PC-9 (cell line): ENCODE data around the gene FBH1. TPM values are rescaled to one million over a fixed set of nuclear protein-coding genes. Genes with fewer than 3 reads are reported as not detected.
"Not testable (repeated sequence)": the region's sequence is repeated elsewhere in the genome, so short reads cannot be mapped to it uniquely, and the experiment has no call there.

Experiments used
- BruUV-seq: library from RNA; stranded (reverse); fragments of 400-500 nt; replicated peaks from 2 replicates; lab custom pipeline; 2021; lab: Mats Ljungman, UMichigan
- CTCF ChIA-PET: fragments of 300-600 bp; sonication (Branson Sonifier 250); formaldehyde crosslinking; loops from one replicate; lab custom pipeline; 2022; ENCODE audit warnings: antibody characterized with exemption; lab: Charles Lee
- POLR2A ChIA-PET: fragments of 300-600 bp; sonication (Branson Sonifier 250); formaldehyde crosslinking; loops from one replicate; lab custom pipeline; 2022; ENCODE audit warnings: antibody characterized with exemption; ENCODE audit not compliant: unreplicated experiment; lab: Charles Lee
- DNase-seq, 2 experiments: peaks; one replicate each; pipeline versions ENCODE4 v3.0.0 to v3.0.0-alpha.2; 2015 to 2022; ENCODE audit warnings: mixed read lengths in 1 of 2
- H2AFZ ChIP-seq: fragments of 200-600 bp; sonication (generic); 2 replicates; pipeline ENCODE4 v1.8.1; 2017; ENCODE audit warnings: antibody characterized with exemption
- H3F3A ChIP-seq: fragments of 200-600 bp; sonication (generic); 2 replicates; pipeline ENCODE4 v1.8.1; 2017; ENCODE audit warnings: antibody characterized with exemption, mild to moderate bottlenecking, low read depth; ENCODE audit not compliant: insufficient read depth
- H3K27ac ChIP-seq: fragments of 200-600 bp; sonication (generic); 2 replicates; pipeline ENCODE4 v1.6.1; 2016; ENCODE audit warnings: mixed run types
- H3K27me3 ChIP-seq: fragments of 200-600 bp; sonication (generic); 2 replicates; pipeline ENCODE4 v1.6.1; 2016; ENCODE audit warnings: low read depth, mixed run types; ENCODE audit not compliant: insufficient read depth
- H3K36me3 ChIP-seq: fragments of 200-600 bp; sonication (generic); 2 replicates; pipeline ENCODE4 v1.6.1; 2016; ENCODE audit warnings: low read depth, mixed run types
- H3K4me1 ChIP-seq: fragments of 200-600 bp; sonication (generic); replicated peaks from 2 replicates; pipeline ENCODE4 v1.6.1; 2016; ENCODE audit warnings: mixed run types; ENCODE audit not compliant: insufficient read depth
- H3K4me2 ChIP-seq: fragments of 200-600 bp; sonication (generic); 2 replicates; pipeline ENCODE4 v1.6.1; 2017; ENCODE audit warnings: mixed run types
- H3K4me3 ChIP-seq: fragments of 200-600 bp; sonication (generic); 2 replicates; pipeline ENCODE4 v1.6.1; 2016; ENCODE audit warnings: mixed run types
- H3K79me2 ChIP-seq: fragments of 200-600 bp; sonication (generic); 2 replicates; pipeline ENCODE4 v1.6.1; 2017; ENCODE audit warnings: low read depth, mixed run types
- H3K9me2 ChIP-seq: fragments of 200-600 bp; sonication (generic); 2 replicates; pipeline ENCODE4 v1.8.1; 2017; ENCODE audit warnings: mild to moderate bottlenecking; ENCODE audit not compliant: insufficient read depth
- H3K9me3 ChIP-seq: fragments of 200-600 bp; sonication (generic); 2 replicates; pipeline ENCODE4 v1.8.1; 2016; ENCODE audit warnings: low read depth; ENCODE audit not compliant: insufficient read depth
- H4K20me1 ChIP-seq: fragments of 200-600 bp; sonication (generic); 2 replicates; pipeline ENCODE4 v1.8.1; 2017; ENCODE audit not compliant: insufficient read depth
- EZH2 ChIP-seq: fragments of 200-600 bp; sonication (generic); IDR thresholded peaks from 2 replicates; pipeline ENCODE4 v1.8.0; 2017; ENCODE audit warnings: antibody characterized with exemption, low read depth
- intact Hi-C: fragments of 100-400 bp; cut with micrococcal nuclease; formaldehyde crosslinking; loops from one replicate; pipeline ENCODE4 v1.10.0; 2022; ENCODE audit not compliant: unreplicated experiment
- total RNA-seq: library from RNA; stranded (reverse); gene quantifications from 2 replicates; pipeline ENCODE4 v1.2.3, GENCODE V29; 2021
- TF ChIP-seq, protein P1 (sequence below): fragments of 200-600 bp; sonication (generic); conservative IDR thresholded peaks from 2 replicates; pipeline ENCODE4 v1.6.1; 2017; ENCODE audit warnings: mixed run types, antibody characterized with exemption, mild to moderate bottlenecking, moderate library complexity

The FBH1 gene
- total RNA-seq, 1 experiment from 2014 or later, result 68.0 TPM

DNA sequence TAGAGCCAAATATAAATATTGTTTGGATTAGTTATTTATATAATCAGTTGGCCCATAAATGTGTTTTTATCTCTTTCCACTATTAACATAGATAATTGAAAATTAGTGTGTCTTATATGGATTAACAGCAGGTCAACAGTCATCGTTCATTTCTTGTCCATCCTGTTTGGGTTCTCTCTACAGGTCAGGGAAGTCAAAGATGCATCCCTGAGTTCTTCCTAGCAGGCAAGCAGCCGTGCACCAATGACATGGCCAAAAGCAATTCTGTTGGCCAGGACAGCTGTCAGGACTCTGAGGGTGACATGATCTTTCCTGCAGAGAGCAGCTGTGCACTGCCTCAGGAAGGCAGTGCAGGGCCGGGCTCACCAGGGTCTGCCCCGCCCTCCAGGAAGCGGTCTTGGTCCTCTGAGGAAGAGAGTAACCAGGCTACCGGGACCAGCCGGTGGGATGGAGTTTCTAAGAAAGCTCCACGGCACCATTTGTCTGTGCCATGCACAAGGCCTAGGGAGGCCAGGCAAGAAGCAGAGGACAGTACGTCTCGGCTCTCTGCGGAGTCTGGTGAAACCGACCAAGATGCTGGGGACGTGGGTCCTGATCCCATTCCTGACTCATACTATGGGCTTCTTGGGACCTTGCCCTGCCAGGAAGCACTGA is 15.9 kb downstream of the FBH1 start:
- no peaks in the 10 kb centered on the region for H3F3A ChIP-seq
- H3K79me2 ChIP-seq, result no peaks in the 10 kb centered on the region
- no peaks in the 10 kb centered on the region for H4K20me1 ChIP-seq
- no peak overlapping the region for H2AFZ ChIP-seq
- CTCF ChIA-PET, result interaction anchor here (0.6 kb wide), 1 partner anchor 471 kb away, joined by 11 read pairs; no protein-coding TSS in a partner anchor
- no peak overlapping the region for H3K4me2 ChIP-seq
- H3K27ac ChIP-seq, result no peak overlapping the region
- no peak overlapping the region for H3K4me3 ChIP-seq
- H3K27me3 ChIP-seq, result no peaks in the 10 kb centered on the region
- H3K36me3 ChIP-seq, result no peaks in the 10 kb centered on the region
- no peak for DNase-seq
- POLR2A ChIA-PET, result no interaction called here
- TF ChIP-seq EZH2, result no peak
- TF ChIP-seq, protein P1, sequence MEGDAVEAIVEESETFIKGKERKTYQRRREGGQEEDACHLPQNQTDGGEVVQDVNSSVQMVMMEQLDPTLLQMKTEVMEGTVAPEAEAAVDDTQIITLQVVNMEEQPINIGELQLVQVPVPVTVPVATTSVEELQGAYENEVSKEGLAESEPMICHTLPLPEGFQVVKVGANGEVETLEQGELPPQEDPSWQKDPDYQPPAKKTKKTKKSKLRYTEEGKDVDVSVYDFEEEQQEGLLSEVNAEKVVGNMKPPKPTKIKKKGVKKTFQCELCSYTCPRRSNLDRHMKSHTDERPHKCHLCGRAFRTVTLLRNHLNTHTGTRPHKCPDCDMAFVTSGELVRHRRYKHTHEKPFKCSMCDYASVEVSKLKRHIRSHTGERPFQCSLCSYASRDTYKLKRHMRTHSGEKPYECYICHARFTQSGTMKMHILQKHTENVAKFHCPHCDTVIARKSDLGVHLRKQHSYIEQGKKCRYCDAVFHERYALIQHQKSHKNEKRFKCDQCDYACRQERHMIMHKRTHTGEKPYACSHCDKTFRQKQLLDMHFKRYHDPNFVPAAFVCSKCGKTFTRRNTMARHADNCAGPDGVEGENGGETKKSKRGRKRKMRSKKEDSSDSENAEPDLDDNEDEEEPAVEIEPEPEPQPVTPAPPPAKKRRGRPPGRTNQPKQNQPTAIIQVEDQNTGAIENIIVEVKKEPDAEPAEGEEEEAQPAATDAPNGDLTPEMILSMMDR, result no peak
- no peaks in the 10 kb centered on the region for H3K9me3 ChIP-seq
- H3K4me1 ChIP-seq, result no peaks in the 10 kb centered on the region
- BruUV-seq, result no TSS peak
- intact Hi-C loops, result no loop called here
- no peaks in the 10 kb centered on the region for H3K9me2 ChIP-seq

DNA sequence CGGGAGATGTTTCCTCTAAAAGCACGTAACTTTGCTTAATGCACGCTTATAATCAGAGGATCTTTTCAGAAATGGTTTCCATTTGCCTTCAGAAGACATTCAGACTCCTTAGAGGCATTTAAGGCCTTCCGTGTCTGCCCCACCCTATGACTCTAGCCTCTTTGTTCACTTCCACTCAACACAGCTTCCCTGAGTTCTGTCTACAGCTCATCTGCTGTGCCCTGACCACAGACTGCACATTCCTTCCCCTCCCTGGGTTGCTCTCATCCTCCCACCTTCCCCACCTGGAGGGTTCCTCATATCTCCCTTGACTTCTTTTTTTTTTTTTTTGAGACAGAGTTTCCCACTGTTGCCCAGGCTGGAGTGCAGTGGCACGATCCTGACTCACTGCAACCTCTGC is 16.6 kb downstream of the FBH1 start:
- H3K4me2 ChIP-seq, result no peak overlapping the region
- no peaks in the 10 kb centered on the region for H3K79me2 ChIP-seq
- H4K20me1 ChIP-seq, result no peaks in the 10 kb centered on the region
- BruUV-seq, result no TSS peak
- no peak overlapping the region for H2AFZ ChIP-seq
- TF ChIP-seq, protein P1, result no peak
- TF ChIP-seq EZH2, result no peak
- H3K4me1 ChIP-seq, result no peaks in the 10 kb centered on the region
- POLR2A ChIA-PET, result no interaction called here
- H3K9me3 ChIP-seq, result no peaks in the 10 kb centered on the region
- H3K36me3 ChIP-seq, result no peaks in the 10 kb centered on the region
- no peaks in the 10 kb centered on the region for H3K9me2 ChIP-seq
- no peaks in the 10 kb centered on the region for H3F3A ChIP-seq
- H3K4me3 ChIP-seq, result no peak overlapping the region
- CTCF ChIA-PET, result no interaction called here
- H3K27me3 ChIP-seq, result no peaks in the 10 kb centered on the region
- intact Hi-C loops, result no loop called here
- no peak for DNase-seq
- no peak overlapping the region for H3K27ac ChIP-seq

GRCh38 chr10:5908676-5909075 is 18.6 kb downstream of the FBH1 start:
- H3K27ac ChIP-seq, DNase-seq, H4K20me1 ChIP-seq, H2AFZ ChIP-seq, H3K9me2 ChIP-seq, H3K4me3 ChIP-seq, intact Hi-C loops, H3K27me3 ChIP-seq, H3K4me2 ChIP-seq, H3K36me3 ChIP-seq, H3K4me1 ChIP-seq, H3K79me2 ChIP-seq, H3K9me3 ChIP-seq, H3F3A ChIP-seq, CTCF ChIA-PET, BruUV-seq: not testable (repeated sequence)
- POLR2A ChIA-PET, result interaction anchor here (0.8 kb wide), 1 partner anchor 9 kb away, joined by 19 read pairs; no protein-coding TSS in a partner anchor
